NCI-H345 (cell line): ENCODE data around the gene ETV6.

ENCODE experiments used
- DNase-seq: peaks from one replicate; lab custom pipeline; 2025; lab: John Stamatoyannopoulos, UW

The ETV6 gene

DNA sequence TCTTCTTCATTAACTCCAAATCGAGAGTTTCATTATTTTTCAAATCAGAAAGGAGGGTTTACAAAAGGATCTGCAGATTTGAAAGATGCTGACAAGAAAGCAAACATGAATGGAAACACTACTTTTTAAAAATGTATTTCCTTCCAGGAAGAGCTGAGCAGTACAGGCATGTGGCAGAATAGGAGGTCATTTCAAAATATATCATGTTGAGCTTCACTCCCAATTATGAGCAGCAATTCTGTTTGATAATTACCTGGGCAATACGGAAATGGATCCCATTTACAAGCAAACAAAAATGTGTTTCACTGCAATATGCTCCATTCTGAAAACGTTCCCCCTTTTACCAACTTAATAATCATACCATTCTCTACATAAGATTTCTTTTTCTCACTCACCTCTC lies 273.6 kb downstream of the ETV6 start:
- DNase-seq, result no peak

DNA sequence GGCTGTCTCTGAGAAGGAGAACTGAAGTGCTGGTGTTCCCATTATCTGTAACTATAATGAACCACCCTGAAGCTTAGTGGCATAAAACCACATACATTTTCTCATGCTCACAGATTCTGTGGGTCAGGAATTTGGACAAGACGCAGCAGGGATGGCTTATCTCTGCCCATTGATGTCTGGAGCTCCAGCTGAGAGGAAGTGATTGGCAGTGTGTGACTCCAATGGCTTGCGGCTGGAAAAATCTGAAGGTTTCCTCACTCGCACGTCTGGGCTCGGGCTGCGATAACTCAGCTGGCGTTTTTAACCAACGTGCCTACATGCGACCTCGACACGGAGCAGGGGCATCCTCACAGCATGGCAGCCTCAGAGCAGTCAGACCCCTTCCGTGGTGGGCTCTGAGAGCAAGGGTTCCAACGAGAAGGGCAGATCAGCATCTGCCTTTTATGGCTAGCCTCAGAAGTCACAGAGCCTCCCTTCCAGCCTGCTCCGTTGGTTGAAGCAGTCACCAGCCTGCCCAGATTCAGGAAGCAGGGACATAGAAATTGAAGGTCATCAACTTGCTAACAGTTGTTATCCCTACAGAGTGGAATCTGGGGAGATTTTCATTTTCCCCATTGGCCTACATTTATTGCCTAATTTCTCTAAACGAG lies 277.9 kb downstream of the ETV6 start:
- no peak for DNase-seq

GRCh38 chr12:11929714-11930113 lies 280.2 kb downstream of the ETV6 start:
- DNase-seq, result no peak

DNA sequence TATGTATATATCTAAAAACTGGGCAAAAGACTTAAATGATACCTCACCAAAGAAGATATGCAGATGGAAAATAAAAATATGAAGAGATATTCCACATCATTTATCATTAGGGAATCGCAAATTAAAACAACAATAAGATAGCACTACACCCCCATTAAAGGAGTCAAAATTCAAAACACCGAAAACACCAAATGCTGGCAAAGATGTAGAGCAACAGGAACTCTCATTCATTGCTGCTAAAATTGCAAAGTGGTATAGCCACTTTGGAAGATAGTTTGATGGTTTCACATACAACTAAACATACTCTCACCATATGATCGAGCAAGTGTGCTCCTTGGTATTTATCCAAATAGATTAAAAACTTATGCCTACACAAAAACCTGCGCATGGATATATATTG lies 289.7 kb downstream of the ETV6 start:
- DNase-seq, result no peak

DNA sequence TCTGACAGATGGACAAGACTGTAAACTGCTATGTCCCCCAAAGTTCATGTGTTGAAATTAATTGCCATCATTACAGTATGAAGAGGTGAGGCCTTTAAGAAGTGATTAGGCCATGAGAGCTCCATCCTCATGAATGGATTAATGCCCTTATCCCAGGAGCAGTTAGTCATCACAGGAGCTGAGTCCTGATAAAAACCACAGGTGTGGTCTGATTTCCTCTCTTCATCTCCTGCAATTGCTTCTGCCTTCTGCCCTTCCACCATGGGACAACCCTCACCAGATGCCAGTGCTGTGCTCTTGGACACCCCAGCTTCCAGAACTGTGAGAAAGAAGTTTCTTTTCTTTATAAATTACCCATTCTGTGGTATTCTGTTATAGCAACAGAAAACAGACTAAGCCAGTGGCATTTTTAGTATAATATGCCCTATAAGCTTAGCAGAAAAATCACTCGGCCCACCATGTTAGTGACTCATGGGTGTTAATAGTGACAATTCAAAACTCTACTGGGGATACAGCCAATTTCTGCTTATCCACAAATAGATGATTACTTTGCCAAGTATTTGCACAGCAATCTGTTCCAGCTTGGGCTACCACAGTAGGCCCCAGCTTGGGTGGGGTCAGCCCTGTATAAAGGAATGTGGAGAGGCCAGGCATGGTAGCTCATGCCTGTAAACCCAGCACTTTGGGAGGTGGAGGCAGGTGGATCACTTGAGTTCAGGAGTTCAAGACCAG lies 292.3 kb downstream of the ETV6 start:
- DNase-seq, result no peak

DNA sequence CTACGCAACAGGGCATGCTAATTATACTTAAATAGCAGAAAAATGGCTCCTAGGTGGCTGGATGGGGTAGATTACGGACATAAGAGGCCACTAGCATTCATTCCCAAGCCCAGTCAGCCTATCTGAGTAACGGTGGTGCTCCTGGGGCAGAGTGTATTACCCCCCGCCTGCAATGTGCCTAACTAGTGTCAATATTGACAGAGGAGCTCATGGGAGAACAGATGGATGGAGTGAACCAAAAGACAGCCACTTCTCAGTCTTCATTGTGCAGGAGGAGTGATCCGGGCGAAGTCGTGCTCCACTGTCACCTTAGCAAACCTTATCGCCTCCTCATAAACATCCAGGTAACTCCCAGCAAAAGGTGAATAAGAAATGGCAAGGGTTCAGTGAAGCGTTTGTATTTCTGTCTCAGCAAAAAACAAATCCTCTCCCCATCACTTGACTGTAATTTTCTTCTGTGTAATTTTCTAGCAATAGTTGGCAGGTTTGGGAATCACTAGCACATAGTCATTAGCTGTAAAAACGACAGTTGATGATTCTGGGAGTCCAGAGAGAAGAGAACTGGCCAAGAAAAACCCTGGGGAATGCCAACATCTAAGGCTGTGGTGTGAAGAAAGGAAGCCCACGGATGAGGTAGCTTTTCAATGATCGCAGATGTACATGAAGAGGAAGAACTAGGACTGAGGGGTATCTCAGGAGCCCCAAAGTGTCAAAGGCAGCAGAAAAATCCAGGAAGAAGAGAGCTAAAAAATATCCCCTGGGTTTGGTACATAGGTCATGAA lies 294.6 kb downstream of the ETV6 start:
- peak; percentile 73 for DNase-seq
